Activated CD4-positive, alpha-beta T cell treated with anti-CD3 and anti-CD28 coated beads for 1 hour (primary cell): Measurements from ENCODE around the gene RNASET2.

Source experiments
- DNase-seq: peaks from one replicate; pipeline ENCODE4 v3.0.0-alpha.2; 2020

The RNASET2 gene, protein sequence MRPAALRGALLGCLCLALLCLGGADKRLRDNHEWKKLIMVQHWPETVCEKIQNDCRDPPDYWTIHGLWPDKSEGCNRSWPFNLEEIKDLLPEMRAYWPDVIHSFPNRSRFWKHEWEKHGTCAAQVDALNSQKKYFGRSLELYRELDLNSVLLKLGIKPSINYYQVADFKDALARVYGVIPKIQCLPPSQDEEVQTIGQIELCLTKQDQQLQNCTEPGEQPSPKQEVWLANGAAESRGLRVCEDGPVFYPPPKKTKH

DNA sequence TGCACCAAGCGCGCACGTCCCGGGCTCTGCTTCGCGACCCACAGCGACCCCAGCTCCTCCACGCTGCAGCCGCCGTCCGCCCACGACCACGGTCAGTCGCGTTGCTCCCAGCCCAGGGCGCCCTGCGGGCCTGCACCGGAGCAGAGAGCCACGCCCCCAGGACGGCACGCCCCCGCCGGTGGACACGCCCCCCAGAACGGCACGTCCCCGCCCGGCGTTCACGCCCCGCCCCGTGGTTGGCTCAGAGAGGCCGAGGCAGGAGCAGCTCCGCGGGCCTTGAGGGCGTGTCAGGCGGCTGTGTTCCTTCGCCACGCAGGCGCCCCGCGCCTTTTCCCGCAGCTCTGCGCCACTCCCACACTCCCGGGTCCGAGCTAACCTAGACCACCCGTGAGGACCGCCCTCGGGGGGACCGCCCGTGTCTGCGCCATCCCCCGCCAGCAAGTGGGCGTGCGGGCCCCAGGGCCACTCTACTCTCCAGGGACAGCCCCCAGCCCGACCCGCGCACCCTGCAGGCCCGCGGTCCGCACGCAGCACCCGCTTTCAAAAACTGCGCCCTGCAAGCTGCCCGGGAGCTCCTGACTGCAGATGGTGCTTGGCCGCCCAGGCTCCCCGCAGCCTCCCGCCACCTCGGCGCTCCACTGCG is at the start of gene RNASET2:
TSS of gene RNASET2 (minus strand) at position 107 of the 643 bp plus-strand sequence. CDS start 368 bp downstream, outside the sequence.
- DNase-seq = peak; percentile 98

DNA sequence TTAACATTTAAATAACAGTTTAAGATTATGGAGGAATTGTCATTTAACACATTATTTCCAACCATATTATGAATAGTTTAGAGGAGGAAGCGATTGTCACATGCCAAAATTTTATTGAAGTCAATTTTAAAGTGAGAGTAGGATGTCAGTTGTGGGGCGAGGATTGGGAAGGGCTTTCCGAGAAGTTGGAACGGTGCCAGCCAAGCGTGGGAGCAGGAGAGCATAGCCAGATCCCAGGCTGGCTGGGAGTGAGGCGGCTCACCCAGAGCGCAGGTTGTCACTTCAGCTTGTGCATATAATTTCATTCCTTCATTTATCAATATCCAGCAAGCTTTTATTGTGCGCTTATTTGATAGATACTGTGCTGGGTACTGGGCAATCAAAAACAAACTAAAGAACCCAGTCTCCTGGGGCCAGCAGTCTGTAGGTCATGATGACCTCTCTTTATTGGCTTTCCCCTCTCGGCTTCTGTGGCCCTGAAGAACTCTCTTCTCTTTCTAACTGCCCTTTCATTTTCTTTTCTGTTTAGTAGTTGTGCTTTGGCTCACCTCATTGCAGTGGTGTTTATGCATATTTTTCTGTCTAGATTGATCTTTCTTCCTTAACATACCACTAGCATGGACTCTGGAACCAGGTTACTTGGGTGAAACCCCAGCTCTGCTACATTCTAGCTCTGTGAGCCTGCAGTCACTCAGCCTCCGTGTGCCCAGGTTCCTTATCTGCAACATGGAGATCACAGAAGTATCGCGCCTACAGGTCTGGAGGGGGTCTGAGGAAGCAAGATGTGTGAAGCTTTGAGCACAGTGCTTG is 49.2 kb upstream of the RNASET2 start:
- no peak for DNase-seq

DNA sequence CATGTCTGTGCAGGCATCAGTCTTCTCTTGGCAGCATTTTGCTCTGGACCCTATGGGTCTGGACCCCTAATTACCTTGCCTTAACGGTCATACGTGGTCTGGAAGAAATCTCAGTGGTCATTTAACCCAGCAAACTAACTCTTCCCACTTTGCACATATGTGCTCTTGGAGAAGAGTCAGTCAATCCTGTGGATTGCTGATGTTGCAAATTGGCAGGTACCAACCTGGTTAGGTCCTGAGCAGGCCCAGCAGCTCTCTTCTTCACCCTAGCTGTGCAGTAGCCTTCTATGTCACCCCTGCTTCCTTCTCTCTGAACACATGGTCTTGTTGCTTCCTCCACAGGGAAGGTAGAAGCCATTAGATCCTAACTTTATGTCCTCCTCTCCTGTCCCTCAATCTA is 44.4 kb upstream of the RNASET2 start:
- no peak for DNase-seq

DNA sequence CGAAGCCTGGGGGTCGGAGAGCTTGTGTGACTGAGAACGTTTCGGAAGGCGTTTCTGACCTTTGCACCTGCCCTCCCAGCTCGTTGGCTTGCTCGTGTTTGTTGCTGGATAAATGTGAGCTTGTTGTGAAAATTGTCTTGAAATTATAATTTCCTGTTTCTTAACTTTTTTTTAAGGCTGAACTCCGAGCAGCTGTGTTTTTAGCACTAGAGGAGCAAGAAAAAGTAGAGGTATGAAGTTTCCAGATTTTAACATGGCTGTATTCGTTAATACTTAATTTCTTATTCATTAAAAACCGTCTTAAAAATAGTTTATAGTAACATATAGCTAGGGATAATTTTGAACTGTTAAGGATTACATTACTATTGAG is 43.5 kb upstream of the RNASET2 start:
- DNase-seq = no peak

DNA sequence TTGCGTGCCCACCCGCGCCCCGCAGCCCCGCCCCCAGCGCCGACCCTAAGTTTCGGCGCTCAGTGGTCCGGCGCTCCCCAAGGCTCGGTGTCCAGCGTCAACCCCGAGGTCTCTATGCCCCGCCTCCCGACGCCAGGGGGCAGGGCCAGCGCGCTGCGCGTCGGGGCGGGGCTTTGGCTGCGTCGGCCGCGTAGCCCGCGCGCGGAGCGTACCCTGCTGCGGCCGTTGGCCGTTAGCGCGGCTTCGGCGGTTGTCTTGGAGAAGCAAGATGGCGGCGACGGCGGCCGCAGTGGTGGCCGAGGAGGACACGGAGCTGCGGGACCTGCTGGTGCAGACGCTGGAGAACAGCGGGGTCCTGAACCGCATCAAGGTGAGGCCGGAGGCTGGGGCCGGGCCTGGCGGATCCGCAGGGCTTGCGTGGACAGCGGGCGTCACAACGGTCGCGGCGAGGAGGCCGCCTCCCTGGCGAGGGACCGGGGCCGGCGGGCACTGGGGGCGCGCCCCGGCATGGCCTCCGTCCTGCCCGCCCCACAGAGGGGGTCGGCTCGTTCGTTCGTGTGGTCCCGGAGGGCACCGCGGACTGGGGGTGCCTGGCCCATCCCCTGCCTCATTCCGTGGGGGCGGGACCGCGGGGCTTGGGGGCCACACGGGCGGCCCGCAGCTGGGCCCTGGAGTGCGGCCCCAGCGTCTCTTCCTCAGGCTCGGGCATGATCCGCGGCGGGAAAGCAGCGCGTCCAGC is 43.0 kb upstream of the RNASET2 start, which contains the start of gene CEP43:
TSS of gene CEP43 (plus strand) at position 253 of the 739 bp plus-strand sequence. CDS start at position 269, 16 bp downstream.
- peak; percentile 78 for DNase-seq

DNA sequence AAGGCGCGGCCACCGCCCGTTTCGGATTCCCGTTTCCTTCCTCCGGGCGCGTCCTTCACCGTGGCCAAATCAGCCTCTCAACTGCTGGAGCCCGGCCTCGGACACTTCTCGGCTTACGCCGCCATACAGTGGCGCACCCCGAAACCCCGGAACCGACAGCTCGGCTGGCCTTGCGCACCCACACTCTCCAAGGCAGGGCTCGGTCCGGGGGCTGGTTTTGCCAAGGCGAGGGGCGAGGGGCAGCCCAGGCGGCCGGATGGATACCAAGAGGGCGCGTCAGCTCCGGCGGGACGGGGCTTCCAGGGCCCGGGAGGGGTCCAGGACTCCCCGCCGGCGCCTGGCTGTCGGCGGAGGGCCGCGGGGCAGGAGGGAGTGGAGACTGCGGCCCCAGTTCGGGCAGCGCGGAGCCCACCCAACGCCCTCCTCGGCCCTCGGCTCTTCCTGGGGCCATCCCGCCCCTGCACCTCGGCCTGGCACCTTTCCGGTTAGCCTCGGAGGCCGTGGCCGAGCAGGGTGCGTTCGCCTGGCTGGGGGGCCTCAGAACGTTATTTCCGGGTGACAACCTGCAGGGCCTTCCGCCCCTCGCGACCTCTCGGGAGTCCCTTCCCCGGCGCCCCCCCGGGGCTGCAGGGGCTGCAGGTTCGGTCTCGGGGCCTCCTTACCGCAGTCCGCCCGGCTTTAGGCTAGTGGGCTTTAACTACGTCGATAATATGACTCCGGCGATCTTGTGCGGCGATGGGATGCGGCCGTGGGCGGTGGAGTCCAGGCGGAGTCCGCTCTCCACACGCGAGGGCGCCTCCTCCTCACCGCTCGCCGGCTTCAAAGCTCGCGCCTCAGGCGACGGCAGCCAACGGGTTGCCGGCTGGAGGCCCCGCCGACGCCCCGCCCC is 42.1 kb upstream of the RNASET2 start:
- DNase-seq = no peak

DNA sequence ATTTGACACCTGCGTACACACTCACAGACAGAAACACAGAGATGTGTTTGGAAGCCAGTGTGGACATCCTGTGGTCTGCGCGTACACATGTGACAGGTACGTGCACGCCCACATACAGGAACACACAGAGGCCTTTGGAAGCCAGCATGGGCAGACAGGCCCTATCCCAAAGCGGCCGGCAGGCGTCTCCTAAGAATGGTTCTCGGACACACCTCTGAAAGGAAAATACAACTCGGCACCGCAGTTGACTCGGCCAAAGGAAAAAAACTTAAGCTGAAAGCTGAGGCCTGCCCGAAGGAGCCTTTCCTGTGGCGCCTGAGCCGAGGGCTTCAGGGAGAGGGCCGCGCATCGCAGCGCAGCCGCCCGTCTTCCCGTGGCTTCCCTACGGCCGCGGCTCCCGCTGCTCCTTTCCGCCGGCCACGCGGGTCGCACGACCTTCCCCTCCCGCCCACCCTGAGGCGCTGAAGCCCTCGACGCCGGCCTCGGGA is 41.5 kb upstream of the RNASET2 start:
- peak; percentile 19 for DNase-seq

DNA sequence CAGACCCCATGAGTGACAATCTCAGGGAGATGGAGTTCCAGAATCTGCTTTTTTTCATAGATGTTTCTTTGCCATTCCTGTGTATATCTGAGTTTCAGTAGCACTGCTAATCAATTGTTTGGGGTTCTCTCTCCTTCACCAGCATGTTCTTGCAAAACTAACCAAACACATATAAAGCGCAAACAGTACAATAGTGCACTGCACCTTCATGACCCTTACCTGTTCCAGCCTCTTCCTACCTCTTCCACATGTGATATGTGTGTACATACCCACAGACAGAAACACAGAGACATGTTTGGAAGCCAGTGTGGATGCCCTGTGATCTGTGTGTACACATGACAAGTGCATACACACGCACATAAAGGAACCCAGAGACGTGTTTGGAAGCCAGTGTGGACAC is 41.0 kb upstream of the RNASET2 start:
- no peak for DNase-seq

DNA sequence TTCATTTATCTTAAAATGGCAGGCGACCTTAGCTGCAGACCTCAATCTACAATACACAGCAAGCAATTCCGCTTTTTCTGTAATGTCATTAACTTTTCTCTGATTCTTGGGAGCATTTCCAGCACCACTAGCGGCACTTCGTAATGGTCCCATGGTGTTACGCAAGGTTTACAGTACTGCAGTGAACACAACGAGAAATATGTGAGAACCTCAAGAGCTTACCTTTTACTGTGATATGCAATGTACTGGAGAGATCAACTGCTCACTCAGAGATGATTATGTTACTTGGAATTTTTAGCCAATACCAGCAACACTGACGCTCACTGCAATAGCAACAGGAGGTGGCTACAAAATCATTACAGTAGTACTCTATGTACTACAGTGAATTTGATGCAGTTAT is 40.1 kb upstream of the RNASET2 start:
- no peak for DNase-seq

DNA sequence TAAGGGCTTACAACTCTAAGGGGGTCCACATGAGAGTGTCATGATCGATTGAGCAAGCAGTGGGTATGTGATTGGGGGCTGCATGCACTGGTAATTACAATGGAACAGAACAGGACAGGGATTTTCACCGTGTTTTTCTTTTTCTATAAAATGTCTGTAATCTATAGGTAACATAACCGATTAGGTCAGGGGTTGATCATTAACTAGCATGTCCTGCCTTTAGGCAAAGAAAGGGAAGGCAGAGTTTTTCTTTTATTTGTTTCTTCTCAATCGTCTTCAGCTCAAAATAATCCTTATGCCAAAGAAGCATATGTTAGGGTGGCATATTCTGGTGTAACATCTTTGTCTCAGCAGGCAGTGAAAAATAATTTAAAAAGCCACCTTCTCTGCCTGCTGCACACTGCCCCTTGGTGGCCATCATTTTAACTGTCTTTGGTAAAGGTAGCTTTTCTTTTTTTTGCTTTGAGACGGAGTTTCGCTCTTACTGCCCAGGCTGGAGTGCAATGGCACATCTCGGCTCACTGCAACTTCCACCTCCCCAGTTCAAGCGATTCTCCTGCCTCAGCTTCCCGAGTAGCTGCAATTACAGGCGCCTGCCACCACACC is 33.2 kb upstream of the RNASET2 start:
- DNase-seq = peak; percentile 40

DNA sequence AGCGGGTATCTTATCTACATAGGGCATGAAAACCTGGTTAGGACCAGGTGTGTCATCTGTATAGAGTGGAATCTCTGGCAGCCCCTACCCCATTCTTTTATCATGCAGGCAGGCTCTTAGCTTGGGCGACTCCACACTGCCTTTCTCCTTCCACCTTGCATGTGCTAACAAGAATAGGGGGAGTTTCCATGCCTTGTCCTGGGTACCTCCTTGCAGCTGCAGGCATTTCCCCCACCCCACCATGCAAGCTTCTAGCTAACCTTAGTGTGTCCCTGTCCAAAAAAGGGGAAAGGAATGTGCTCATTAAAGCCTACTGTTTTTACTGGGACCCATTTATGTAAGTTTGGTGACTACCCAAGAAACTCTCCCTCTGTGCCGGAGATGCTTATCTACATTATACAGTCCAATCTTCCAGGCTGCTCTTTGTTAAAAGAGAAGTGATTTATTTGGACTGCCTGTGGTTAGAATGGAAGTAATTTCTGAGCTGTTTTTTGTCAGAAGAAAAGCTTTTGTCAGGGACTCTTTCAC is 32.4 kb upstream of the RNASET2 start:
- DNase-seq = no peak

DNA sequence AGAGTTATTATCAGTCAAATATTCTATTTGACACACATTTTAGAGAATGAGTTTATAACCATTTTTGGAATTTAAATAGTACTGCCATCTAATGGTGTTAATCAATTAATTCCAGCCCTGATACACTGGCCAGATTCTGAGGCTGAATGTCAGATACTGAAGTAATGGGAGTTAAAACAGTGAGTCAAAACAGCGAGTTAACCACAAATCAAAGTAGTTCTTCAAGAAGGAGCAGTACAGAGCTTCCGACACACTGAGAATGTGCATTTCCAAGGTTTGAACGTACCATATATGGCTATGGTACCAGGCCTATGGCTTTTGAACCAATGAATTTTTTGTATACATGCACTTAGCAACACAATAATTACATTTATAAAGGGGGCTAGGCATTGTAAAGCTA is 31.6 kb upstream of the RNASET2 start:
- no peak for DNase-seq

DNA sequence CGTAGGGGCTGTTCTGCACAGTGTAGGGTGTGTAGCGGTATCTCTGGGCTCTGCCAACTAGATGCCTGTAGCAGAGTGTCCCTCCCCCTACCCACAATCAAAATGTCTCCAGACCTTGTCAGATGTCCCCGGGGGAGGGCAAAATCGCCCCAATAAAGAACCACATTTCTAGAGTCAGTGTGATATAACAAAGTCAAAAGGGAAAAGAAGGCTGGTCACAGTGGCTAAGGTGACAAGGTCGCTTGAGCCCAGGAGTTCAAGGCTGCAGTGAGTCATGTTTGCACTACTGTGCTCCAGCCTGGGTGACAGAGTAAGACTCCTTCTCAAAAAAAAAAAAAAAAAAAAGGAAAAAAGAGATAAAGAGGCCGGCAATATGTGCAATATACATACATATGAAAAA is 31.1 kb upstream of the RNASET2 start:
- DNase-seq = no peak

DNA sequence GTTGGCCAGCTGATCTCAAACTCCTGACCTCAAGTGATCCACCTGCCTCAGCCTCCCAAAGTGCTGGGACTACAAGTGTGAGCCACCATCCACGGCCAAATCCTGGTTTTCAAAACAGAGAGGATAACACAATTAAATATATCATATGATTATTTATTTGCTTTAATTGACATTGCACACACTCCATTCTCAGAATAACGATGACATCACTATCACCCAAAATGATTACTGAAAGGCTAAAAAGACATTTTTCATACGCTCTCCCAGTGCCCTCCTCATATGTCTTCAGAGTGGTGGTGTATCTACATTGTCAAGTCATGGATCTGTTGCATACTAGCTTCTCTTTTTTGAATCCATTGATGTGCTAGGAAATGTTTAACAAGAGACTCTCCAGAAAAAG is 24.4 kb upstream of the RNASET2 start:
- DNase-seq = no peak

DNA sequence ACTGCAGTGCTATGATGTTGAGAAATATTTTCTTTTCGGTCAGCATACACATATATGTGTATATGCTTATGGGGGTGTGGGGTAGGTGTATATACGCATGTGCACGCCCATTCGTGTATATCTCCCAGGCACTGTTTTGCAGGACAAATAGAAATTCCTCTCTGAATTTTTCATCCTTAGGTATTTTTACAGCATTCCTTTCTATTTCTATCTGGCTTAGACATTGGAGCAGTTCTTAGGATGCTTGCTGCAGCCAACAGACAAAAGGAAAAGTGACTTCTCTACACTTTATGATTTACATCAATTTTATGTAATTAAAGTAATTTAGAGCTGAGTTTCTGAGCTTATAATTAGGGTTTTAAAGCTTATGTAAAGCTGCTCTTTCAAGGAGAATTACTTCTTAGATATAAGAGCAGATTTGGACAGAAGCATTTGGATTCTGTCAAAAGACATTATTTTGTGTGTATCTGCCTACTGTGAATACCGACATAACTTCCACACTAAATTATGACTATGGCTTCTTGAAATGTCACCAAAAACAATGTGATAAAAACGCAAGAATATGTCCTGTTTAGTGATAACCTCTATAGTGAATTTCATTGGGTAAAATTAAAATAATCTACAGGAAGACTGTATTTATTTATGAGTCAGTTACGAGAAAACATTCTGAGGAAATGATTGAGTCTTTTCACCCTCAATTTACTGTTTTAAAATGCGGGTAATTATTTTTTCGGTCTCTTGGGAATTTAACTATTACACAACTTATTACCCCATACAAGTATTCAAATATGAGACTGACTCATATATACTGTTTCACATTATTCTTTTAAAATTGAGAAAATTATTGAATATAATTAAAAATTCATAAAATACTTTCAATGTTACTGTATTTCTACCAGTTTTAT is 21.5 kb upstream of the RNASET2 start:
- DNase-seq = no peak

DNA sequence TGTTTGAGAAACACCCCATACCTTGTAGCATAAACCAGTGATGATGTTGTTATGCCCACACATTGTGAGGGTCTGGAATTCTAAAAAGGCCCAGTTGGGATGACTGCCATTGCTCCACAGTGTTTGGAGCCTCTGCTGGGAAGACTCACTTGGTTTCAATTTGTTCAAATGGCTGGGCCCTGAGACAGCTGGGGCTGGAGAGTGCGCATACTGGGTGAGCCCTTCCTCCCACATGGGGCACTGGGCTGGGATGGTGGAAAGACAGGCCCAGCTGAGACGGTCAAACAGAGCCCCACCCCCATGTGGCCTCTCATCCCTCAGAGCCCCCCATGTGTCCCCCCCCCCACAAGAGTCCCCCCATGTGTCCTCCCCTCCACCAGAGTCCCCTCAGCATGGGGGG is 20.3 kb upstream of the RNASET2 start:
- no peak for DNase-seq

DNA sequence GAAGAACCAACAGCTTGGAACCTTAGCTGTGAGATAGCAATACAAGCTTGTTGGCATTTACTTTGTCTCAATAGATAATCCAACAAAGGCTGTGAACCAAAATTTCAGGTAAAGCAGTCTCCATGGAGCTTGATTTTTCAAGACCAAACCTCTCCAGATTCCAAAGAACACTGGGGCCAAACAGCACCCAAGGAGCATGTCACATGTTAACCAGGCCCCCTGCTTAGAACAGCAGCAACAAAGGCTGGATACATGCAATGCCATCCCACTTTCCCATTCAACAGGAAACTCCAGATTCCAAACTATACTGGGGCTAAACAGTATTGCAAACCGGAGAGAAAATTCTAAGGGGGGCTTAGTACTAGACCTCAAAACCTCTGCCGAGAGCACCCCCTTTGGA is 15.8 kb upstream of the RNASET2 start:
- no peak for DNase-seq

DNA sequence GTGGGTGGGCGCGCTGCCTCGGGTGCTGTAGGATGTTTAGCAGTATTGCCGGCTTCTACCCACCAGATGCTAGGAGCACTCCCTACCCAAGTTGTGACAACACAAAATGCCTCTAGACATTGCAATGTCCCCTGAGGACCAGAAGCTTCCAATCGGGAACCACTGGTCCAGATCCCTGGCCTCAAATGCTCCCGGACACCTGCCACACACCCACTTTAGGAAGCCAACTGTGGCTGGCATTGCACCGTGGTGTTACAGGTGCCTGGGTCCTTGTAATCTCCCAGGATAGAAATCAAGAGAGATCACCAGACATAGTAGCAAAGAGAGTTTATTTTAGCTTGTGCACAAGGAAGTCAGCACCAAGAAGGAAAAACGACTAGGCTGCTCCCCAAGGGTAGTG is 14.9 kb upstream of the RNASET2 start:
- no peak for DNase-seq

DNA sequence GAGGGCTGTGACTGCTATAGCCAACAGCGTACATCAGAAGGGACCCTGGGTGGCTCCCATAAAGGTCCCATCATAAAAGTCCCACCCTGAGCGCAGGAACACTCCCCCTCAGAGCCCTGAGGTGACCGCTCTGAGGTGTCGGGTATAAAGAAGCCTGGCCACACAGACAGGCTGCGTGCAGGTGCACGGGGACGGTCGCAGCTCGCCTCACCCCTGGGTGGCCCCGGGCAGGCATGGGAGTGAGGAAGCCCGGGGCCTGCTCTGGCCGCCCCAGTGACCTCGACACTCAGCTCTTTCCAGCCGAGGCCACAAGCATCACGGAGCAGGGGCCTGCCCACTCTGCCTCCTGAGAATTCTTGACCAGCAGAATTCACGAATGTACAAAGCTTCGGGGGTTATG is 14.4 kb upstream of the RNASET2 start:
- no peak for DNase-seq

DNA sequence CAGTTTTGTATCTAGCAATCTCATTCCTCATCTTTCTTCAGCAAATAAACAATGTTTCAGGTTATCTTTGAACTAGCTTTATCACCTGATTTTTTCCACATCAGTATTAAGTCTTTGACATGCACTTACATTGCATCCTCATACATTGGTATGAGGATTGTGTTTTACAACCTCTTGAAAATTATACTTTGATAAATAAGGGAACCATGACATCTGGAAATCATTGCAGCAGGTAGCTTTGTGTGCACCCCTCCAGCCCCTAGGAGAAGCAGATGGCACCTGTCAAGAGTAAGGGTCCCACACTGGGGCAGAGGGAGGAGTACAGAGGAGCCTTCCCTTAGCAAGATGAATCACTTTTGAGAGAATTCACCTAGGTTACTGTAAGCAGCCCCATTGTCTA is 13.7 kb upstream of the RNASET2 start:
- DNase-seq = no peak
